ENCODE results near the gene RPL5. TPM values are rescaled to one million over a fixed set of nuclear protein-coding genes. Genes with fewer than 3 reads are reported as not detected.

Gene RPL5
- total RNA-seq, 4 donors from 2014 or later: 1,085 to 2,182 (median 1,790) TPM

DNA sequence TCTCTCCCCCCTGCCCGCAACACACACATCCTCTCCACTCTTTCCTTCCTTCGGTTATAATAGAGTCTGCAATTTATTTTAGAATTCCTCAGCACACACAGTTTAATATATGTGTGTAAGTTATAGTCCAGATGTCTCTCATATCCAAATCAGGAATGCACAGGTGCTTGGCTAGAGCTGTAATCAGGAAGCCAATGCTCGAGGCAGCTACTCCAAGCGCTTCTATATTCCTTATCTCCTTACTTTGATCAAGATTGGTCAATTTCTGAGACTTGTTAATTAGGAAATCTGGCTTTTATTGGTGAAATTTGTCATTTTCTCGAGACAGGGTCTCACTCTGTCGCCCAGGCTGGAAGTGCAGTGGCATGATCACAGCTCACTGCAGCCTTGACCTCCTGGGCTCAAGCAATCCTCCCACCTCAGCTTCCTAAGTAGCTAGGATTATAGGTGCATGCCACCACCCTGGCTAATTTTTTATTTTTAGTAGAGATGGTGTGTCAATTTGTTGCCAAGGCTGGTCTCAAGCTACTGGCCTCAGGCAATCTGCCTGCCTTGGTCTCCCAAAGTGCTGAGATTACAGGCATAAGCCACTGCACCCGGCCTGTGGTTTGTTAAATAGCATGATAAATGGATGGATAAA, 27.7 kb downstream of the RPL5 start:
- peak overlapping the region; percentile 15 to 39 (median 34) for H3K4me3 ChIP-seq
- H3K36me3 ChIP-seq: no peaks in the 10 kb centered on the region
- TF ChIP-seq, protein P1, sequence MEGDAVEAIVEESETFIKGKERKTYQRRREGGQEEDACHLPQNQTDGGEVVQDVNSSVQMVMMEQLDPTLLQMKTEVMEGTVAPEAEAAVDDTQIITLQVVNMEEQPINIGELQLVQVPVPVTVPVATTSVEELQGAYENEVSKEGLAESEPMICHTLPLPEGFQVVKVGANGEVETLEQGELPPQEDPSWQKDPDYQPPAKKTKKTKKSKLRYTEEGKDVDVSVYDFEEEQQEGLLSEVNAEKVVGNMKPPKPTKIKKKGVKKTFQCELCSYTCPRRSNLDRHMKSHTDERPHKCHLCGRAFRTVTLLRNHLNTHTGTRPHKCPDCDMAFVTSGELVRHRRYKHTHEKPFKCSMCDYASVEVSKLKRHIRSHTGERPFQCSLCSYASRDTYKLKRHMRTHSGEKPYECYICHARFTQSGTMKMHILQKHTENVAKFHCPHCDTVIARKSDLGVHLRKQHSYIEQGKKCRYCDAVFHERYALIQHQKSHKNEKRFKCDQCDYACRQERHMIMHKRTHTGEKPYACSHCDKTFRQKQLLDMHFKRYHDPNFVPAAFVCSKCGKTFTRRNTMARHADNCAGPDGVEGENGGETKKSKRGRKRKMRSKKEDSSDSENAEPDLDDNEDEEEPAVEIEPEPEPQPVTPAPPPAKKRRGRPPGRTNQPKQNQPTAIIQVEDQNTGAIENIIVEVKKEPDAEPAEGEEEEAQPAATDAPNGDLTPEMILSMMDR (IDR thresholded peaks at IDR 0.05): no peak
- TF ChIP-seq POLR2AphosphoS5 (IDR thresholded peaks at IDR 0.05) (no peak), POLR2A (IDR thresholded peaks at IDR 0.05; ENCODE audit: low read depth) (no peak), EP300 (IDR thresholded peaks at IDR 0.05) (no peak)
- peak overlapping the region in 3 of 4 donors; percentile 22 to 39 (median 29) for H3K27ac ChIP-seq (replicated peaks in 1 of 4)
- H3K4me1 ChIP-seq: peaks cover 0 to 15% (median 8%) of the 10 kb centered on the region in 4 donors
- H3K27me3 ChIP-seq: no peaks in the 10 kb centered on the region
- WGBS: 48% methylated on average over 7 of the region's 7 CpGs
- DNase-seq (ENCODE audit: extremely low spot score): no peak
- intact Hi-C loops (cut with DNase I): loop anchor here (1.0 to 10.0 kb wide), 3 partner anchors 101 to 215 kb away; partner anchors contain the start of genes DIPK1A and MTF2
- no peaks in the 10 kb centered on the region for H3K9me3 ChIP-seq

GRCh38 chr1:92862605-92863004, 30.8 kb downstream of the RPL5 start:
- DNase-seq (ENCODE audit: extremely low spot score): no peak
- intact Hi-C loops (cut with DNase I): no loop called here
- WGBS: 71% methylated on average over 4 of the region's 4 CpGs

GRCh38 chr1:92864131-92864530, 32.3 kb downstream of the RPL5 start:
- Histone ChIP-seq H3K27ac (replicated peaks in 1 of 4) (no peak overlapping the region), H3K36me3 (no peaks in the 10 kb centered on the region), H3K4me1 (peaks cover 0 to 14% (median 7%) of the 10 kb centered on the region in 4 donors), H3K4me3 (no peak overlapping the region), H3K27me3 (no peaks in the 10 kb centered on the region), H3K9me3 (no peaks in the 10 kb centered on the region)
- TF ChIP-seq POLR2AphosphoS5 (IDR thresholded peaks at IDR 0.05) (no peak), POLR2A (IDR thresholded peaks at IDR 0.05; ENCODE audit: low read depth) (no peak), EP300 (IDR thresholded peaks at IDR 0.05) (no peak)
- TF ChIP-seq, protein P1 (IDR thresholded peaks at IDR 0.05): no peak
- intact Hi-C loops (cut with DNase I): no loop called here
- DNase-seq (ENCODE audit: extremely low spot score): no peak

More at GRCh38 chr1:92862605-92863004, 30.8 kb downstream of the RPL5 start:
- TF ChIP-seq, protein P1 (IDR thresholded peaks at IDR 0.05): no peak
- no peak for TF ChIP-seq POLR2A (IDR thresholded peaks at IDR 0.05; ENCODE audit: low read depth)
- no peak for TF ChIP-seq POLR2AphosphoS5 (IDR thresholded peaks at IDR 0.05)
- no peak for TF ChIP-seq EP300 (IDR thresholded peaks at IDR 0.05)
- Histone ChIP-seq H3K4me3 (no peak overlapping the region), H3K36me3 (no peaks in the 10 kb centered on the region), H3K9me3 (no peaks in the 10 kb centered on the region), H3K27me3 (no peaks in the 10 kb centered on the region), H3K27ac (replicated peaks in 1 of 4) (no peak overlapping the region), H3K4me1 (peaks cover 0 to 15% (median 8%) of the 10 kb centered on the region in 4 donors)

GRCh38 chr1:92870591-92870990, 38.8 kb downstream of the RPL5 start:
- TF ChIP-seq, protein P1 (IDR thresholded peaks at IDR 0.05): no peak
- TF ChIP-seq POLR2A (IDR thresholded peaks at IDR 0.05; ENCODE audit: low read depth): no peak
- peaks cover 0 to 6% (median 0%) of the 10 kb centered on the region in 4 donors for H3K9me3 ChIP-seq
- no peaks in the 10 kb centered on the region for H3K27me3 ChIP-seq
- H3K4me1 ChIP-seq: no peaks in the 10 kb centered on the region
- intact Hi-C loops (cut with DNase I): no loop called here
- H3K27ac ChIP-seq (replicated peaks in 1 of 4): no peak overlapping the region
- peaks cover 0 to 2% (median 0%) of the 10 kb centered on the region in 4 donors for H3K36me3 ChIP-seq
- no peak overlapping the region for H3K4me3 ChIP-seq
- 100% methylated on average over 2 of the region's 2 CpGs for WGBS
- no peak for DNase-seq (ENCODE audit: extremely low spot score)
